ENCODE measurements around the gene PRCP.
"Not testable (repeated sequence)": the region's sequence is repeated elsewhere in the genome, so short reads cannot be mapped to it uniquely, and the experiment has no call there.

Gene PRCP

DNA sequence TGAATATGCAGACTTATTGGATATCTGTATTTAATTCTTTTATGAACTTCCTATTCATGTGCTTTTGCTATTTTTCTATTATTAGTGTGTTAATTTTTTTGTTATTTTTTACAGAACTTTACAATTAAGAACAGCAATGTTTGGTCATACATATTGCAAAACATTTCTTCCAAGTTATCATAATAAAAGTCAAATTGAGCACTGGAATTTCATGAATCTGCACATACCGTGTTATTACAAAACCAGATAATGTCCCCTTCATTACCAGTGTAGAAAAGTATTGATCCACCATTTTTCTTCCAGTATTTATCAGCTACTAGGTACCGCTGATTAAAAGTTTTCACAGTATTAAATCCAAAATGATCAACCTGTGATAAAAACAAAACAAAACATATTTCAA, 40.5 kb downstream of the PRCP start:
- TF ChIP-seq, protein P1, sequence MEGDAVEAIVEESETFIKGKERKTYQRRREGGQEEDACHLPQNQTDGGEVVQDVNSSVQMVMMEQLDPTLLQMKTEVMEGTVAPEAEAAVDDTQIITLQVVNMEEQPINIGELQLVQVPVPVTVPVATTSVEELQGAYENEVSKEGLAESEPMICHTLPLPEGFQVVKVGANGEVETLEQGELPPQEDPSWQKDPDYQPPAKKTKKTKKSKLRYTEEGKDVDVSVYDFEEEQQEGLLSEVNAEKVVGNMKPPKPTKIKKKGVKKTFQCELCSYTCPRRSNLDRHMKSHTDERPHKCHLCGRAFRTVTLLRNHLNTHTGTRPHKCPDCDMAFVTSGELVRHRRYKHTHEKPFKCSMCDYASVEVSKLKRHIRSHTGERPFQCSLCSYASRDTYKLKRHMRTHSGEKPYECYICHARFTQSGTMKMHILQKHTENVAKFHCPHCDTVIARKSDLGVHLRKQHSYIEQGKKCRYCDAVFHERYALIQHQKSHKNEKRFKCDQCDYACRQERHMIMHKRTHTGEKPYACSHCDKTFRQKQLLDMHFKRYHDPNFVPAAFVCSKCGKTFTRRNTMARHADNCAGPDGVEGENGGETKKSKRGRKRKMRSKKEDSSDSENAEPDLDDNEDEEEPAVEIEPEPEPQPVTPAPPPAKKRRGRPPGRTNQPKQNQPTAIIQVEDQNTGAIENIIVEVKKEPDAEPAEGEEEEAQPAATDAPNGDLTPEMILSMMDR (IDR thresholded peaks at IDR 0.05; ENCODE audit: control insufficient read depth, extremely low read depth, insufficient read depth) = no peak
- H3K4me3 ChIP-seq (ENCODE audit: low read depth, low read length) = no peak overlapping the region
- no peak for DNase-seq (ENCODE audit: low read depth)

DNA sequence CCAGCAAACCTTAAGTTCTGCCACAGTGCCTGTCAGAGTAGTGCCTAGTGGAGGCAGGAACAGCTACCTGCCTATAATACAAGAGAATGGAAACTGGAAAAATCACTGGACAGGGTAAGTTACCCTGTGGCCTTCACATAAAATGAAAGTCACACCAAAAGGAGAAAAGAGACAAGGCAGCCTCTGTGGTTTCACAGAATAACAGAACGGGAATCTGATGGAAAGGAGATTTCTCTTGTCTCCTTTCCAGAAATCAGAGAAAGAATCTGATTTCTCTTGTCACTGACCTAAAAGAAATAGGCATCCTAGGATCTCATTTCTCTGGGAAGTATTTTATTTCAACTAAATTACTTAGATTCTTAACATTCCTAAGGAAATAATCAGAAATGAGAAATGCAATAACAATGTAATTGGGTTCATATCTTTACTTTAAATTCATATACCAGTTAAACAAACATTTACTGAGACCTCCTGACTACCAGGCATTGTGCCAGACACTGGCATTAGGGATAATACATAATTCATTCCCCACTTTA, 41.6 kb downstream of the PRCP start:
- TF ChIP-seq, protein P1 (IDR thresholded peaks at IDR 0.05; ENCODE audit: control insufficient read depth, extremely low read depth, insufficient read depth) = no peak
- no peak overlapping the region for H3K4me3 ChIP-seq (ENCODE audit: low read depth, low read length)
- no peak for DNase-seq (ENCODE audit: low read depth)

GRCh38 chr11:82858133-82858532, 42.1 kb downstream of the PRCP start:
- DNase-seq (ENCODE audit: low read depth) = no peak
- TF ChIP-seq, protein P1 (IDR thresholded peaks at IDR 0.05; ENCODE audit: control insufficient read depth, extremely low read depth, insufficient read depth) = no peak
- no peak overlapping the region for H3K4me3 ChIP-seq (ENCODE audit: low read depth, low read length)

DNA sequence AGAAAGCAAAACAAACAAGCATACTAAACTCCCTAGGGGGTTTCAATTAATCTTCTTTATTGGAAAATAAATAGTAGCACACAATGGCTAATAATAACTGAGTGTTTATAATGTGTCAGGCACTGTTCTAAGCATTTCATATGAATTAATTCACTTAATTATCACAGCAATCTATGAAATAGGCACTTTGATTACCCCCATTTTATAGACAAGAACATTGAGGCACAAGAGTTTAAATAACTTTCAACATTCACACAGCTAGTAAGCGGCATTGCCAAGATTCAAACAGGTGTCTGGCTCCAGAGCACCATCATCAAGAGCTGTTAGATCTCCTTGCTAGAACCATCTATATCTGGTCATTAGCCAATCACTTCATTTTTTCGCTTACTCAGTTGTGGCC, 43.1 kb downstream of the PRCP start:
- no peak overlapping the region for H3K4me3 ChIP-seq (ENCODE audit: low read depth, low read length)
- TF ChIP-seq, protein P1 (IDR thresholded peaks at IDR 0.05; ENCODE audit: control insufficient read depth, extremely low read depth, insufficient read depth) = no peak
- no peak for DNase-seq (ENCODE audit: low read depth)

DNA sequence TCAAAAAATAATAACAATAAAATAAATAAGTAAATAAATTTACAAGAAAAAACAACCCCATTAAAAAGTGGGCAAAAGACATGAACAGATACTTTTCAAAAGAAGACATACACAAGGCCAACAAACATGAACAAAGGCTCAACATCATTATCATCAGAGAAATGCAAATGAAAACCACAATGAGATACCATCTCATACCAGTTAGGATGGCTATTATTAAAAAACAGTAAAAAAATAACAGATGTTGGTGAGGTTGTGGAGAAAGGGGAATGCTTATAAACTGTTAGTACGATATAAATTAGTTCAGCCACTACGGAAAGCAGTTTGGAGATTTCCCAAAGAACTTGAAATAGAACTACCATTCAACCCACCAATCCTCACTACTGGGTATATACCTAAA, 44.6 kb downstream of the PRCP start:
- TF ChIP-seq, protein P1 (IDR thresholded peaks at IDR 0.05; ENCODE audit: control insufficient read depth, extremely low read depth, insufficient read depth) = no peak
- DNase-seq (ENCODE audit: low read depth) = no peak
- no peak overlapping the region for H3K4me3 ChIP-seq (ENCODE audit: low read depth, low read length)

GRCh38 chr11:82854916-82855315, 45.3 kb downstream of the PRCP start:
- not testable (repeated sequence) for DNase-seq (ENCODE audit: low read depth); H3K4me3 ChIP-seq (ENCODE audit: low read depth, low read length)

- no peak overlapping the region for H3K4me3 ChIP-seq (ENCODE audit: low read depth, low read length)
- TF ChIP-seq, protein P1 (IDR thresholded peaks at IDR 0.05; ENCODE audit: control insufficient read depth, extremely low read depth, insufficient read depth) = no peak
- DNase-seq (ENCODE audit: low read depth) = no peak
Observed at GRCh38 chr11:82854242-82854641, 46.0 kb downstream of the PRCP start.
